HG03521 (cell line): ENCODE data around the gene GOLGA6L4.
"Not testable (repeated sequence)": the region's sequence is repeated elsewhere in the genome, so short reads cannot be mapped to it uniquely, and the experiment has no call there.

Source experiments
- ATAC-seq: cut with Tn5 transposase; IDR thresholded peaks from one replicate; pipeline ENCODE4 v1.9.1; 2021; ENCODE audit warnings: mild to moderate bottlenecking, moderate library complexity; ENCODE audit not compliant: unreplicated experiment

GOLGA6L4 gene, protein sequence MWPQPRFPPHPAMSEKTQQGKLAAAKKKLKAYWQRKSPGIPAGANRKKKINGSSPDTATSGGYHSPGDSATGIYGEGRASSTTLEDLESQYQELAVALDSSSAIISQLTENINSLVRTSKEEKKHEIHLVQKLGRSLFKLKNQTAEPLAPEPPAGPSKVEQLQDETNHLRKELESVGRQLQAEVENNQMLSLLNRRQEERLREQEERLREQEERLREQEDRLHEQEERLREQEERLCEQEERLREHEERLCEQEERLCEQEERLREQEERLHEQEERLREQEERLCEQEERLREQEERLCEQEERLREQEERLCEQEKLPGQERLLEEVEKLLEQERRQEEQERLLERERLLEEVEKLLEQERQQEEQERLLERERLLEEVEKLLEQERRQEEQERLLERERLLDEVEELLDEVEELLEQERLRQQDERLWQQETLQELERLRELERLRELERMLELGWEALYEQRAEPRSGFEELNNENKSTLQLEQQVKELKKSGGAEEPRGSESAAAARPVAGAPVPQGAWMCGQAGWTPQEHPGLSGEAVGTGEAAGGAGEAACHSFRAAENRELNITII

DNA sequence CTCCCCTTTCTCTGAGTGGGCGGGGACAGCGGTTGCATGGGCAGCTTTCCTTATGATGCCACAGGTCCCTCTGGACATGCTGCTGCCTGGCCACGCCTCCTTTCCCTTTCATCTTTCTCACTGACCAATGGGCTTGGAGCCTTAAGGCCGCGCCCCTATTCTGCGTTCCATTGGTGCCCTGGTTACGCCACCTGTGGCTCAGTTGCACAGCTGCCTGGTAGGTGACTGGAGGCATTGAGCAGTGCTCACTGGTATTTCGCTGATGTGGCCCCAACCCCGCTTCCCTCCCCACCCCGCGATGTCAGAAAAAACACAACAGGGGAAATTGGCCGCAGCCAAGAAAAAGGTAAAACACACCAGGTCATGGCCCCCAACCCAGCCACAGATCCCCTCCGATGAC is at the start of gene GOLGA6L4:
Gene GOLGA6L4, plus strand, starts transcription at position 201 of the 400 bp plus-strand sequence. Its CDS starts 62 bp downstream, at position 263.
- not testable (repeated sequence) for ATAC-seq

DNA sequence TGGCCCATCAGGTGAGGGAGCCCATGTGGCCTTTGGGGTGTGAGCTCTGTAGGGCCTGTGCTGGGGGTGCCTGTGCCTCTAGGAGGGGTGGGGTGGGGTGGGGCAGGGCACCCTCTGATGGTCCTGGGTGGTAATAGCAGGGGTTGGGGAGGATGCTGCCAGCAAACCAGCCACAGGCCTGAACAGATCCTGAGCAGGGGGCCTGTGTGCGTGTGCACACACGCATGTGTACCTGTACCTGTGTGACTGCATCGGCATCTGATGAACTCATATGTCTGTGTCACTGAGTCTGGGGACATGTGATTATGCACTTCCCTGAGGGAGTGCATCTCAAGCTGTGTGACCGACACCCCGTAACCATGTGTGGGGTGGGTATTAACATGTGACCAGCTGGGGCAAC is 42.6 kb upstream of the GOLGA6L4 start:
- not testable (repeated sequence) for ATAC-seq

DNA sequence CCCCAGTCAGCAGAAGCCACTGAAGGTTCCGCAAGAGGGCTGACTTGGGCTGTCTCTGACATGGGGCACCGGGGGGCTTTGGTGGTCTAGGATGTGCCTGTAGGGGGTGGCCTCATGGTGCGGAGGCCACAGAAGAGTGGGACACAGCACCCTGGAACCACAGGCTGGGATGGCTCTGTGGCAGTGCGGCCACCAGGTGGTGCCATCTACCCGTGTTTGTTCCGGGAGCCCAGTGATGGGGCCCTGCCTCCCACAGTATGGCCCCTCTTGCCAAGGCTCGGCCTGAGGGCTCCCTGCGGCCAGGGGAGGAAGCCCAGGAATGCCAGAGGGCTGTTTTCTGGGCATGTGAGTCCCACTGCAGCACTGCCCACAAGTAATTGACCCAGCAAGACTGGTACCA is 40.0 kb upstream of the GOLGA6L4 start:
- ATAC-seq = not testable (repeated sequence)

DNA sequence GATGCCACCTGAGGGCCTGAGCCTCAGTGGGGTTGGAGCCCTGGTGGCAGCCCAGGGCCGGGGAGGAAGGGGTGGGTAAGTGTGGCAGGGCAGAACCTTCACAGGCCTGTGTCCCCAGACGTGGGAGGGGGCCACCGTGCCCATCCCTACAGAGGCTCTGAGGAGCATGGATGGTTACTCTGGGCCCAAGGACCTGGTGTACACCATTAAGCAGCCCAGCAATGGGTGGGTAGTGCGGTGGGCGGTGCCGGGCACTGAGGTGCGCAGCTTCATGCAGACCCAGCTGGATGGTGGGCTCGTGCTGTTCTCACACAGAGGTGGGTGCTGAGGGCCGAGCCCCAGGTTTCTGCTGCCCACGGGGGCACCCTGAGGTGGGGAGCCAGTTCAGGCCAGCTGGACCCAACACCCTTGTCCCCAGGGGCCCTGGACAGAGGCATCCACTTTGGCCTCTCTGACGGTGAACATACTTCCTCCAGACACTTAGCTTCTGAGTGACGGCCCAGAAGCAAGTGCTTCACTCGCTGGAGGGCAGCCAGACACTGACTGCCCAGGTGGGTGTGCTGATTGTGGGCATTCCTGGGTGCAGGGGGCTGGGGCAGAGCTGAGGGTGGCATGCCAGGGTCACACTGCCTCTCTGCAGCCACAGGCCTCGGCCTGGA is 38.9 kb upstream of the GOLGA6L4 start:
- not testable (repeated sequence) for ATAC-seq

DNA sequence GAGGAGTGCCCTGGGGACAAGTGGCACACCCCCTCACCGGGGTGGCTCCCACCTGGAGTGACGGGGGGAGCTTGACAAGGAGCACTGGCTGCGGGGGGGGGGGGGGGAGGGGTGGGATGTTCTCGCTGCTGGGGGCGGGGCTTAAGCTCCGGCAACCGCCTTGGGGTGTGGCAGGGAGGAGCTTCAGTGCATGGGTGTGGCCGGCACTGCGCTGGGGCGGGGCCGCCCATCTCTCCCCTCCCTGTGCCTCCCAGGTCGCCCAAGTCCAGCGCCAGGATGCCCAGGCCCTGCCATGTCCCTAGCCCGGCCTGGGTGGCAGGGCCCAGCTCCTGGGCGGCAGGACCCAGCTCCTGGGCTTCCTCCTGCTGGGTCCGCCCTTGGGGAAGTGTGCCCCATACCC is 35.7 kb upstream of the GOLGA6L4 start:
- not testable (repeated sequence) for ATAC-seq

DNA sequence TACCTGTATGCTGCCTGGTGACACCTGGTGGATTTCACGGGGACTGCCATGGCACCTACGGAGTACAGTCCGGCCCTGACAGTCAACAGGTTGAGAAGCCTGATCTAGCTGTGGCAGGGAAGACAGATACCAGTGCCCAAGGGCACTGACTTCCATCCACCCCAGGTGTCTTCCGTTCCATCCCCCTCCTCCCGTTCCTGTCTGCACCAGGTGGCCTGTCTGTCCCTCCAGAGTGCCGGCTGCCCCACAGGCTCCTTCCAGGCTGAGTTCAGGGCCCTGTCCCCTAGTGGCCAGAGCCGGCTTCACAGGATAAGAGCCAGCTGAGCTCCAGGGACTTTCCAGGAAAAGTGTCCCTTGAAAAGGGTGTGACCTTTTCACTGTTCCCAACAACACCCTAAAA is 10.9 kb downstream of the GOLGA6L4 start:
- not testable (repeated sequence) for ATAC-seq
